ENCODE measurements around the gene CENPM. TPM values are rescaled to one million over a fixed set of nuclear protein-coding genes. Genes with fewer than 3 reads are reported as not detected.

CENPM gene
- total RNA-seq: 10.6 TPM

- ATAC-seq: peak; percentile 89
Observed at GRCh38 chr22:41946629-41947423, at the start of gene CENPM. Gene CENPM (minus strand): TSS chr22:41947152. CDS start chr22:41947076, 76 bp downstream.

DNA sequence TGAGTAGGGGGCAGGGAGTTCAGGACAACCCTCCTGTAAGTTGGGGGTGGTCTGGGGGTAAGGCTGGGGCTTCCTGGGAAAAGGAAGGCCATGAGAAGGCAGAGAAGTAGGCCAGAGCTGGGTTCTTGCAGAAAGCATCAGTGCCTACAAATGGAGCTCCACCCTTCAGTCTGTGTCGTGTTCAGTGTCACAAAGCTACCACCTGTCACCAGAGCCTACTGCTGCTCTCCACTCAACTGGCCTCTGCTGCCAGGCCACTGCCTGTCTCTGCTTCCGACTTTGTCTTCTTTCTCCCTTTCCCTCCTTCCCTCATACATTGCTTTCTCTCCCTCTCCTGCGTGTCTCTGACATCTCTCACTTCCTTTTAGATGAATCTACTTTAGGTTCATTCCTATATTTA, 48.3 kb upstream of the CENPM start:
- ATAC-seq: no peak

GRCh38 chr22:41992496-41992895, 45.5 kb upstream of the CENPM start:
- no peak for ATAC-seq

GRCh38 chr22:41991111-41991510, 44.2 kb upstream of the CENPM start:
- no peak for ATAC-seq

DNA sequence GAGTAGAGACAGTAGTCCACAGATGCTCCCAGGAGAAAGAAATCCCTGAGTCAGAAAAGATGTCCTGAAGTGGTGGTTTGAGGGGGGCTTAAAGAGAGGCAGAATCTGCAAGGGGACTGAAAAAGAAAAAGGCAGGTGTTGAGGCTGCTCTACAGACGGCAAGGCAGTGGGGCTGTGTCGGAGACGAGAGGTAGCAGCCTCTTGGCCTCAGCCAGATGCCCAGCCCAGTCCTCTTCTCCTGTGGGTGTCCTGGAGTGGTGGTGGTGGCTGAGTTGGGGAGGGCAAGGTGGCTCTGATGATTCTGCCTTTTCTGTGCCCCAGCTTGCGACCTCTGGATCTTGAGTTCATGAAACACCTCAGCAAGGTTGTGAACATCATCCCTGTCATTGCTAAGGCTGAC, 42.3 kb upstream of the CENPM start:
- no peak for ATAC-seq

GRCh38 chr22:41987276-41987675, 40.3 kb upstream of the CENPM start:
- no peak for ATAC-seq

DNA sequence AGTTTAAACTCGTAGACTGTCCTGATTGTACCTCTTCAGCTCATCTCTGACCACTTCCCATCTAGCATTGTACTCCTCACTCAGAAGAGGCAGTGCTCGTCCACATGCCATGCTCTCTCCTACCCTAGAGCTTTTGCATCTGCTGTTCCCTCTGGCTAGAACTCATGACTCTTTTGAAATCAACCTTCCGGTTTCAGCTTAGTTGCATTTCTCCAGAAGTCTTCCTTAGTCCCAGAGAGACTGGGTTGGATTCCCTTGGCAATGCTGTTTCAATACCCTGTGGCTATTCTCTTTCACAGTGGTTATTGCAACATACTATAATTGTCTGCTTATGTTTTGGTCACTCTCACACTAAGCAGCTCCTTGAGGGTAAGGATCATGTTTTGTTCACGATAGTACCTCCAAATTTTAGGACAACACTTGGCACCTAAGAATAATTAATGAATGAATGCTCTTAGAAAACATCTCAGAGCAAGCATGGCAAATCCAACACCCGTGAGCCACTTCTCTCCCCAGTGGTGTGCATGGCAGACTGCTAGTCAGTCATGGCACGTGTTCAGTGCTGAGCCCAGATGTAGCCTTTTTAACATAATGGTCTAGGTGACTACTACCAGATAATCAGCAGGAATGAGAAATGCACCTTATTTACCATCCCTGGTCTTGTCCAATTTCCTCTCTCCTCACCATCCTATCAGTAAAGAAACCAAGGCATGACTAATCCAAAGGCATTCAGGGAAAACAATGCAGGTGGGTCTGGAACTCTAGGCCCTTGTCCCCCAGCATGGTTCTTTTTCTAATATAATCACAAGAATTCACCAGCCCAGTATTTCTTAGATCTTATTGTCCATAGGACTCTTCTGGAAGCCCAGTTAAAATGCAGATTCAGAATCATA, 36.8 kb upstream of the CENPM start:
- peak; percentile 10 for ATAC-seq

DNA sequence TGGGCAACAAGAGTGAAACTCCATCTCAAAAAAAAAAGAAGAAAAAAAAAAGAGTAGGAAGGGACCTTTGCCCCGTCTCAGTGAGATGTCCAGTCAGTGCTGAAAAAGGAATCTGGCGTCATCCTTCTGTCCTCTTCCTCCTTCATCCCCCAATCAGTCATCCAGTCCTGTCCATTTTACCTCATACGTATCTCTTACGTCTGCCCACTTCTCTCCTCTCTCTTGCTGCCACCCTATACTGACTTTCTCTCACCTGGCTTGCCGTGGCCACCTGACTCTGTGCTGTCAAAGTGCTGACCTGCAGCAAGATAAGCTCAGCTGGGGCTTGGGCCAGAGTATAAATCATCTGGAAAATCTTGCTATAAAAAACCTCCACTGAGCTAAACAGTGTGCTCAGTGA, 35.9 kb upstream of the CENPM start:
- no peak for ATAC-seq

DNA sequence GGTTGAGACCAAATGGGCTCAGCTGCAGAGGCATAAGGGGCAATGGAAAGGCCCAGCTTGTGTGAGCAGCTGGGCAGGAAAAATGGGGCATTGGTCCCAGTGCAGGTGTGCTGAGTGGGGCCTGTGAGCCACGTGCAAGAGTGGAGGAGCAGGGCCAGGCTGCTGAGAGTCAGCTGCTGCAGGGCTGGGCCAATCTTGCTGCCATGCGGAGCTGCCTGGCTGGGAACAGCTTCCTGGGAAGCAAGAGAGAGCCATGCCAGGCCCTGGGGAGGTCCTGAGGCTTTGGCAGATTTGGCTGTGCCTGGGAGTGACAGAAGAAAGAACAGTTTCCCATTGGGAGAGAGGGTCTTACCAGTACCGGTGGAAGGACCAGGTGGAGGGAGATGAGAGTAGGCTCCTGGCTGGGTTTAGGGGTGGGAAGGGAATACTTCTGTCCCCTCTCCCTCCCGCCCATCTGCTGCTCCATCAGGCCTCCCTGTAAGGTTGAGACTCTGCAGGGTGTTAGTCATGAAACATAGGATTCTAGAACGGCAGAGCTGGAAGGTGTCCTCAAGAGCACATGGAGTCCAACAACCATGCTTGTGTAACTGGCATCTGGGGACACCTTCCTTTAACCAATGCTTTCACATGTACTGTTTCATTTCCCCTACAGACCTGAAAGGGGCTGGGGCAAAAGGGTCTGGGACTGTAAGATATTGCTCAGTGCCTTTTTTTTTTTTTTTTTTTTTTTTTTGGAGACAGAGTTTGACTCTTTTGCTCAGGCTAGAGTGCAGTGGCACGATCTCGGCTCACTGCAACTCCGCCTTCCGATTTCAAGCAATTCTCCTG, 32.7 kb upstream of the CENPM start:
- no peak for ATAC-seq

GRCh38 chr22:41978732-41979131, 31.8 kb upstream of the CENPM start:
- no peak for ATAC-seq

DNA sequence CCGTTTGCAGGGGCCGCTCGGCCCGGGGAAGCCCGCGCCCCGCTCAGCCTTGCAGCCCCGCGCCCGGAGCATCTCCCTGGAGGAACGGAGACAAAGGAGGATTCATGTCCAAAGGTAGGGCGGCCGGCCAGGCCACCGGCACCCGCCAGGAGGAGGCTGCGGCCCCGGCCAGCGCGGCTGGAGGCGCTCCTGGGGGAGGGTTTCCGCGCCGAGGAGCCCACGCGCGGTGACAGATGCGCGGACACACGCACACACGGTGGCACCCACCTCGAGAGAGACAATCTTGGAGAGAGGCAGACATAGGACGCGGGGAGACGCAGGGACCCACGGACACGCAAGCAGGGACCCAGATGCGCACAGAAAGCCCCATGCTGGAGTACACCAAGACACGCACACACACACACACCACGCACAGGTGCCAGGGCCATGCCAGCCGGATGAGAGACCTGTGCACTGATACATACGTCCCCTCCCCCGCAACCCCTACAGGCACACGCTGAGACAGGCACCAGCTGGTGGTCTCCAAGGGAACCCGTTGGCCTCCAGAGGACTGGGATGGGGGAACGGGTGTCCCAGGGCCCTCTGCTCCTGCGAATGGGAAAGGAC, 30.1 kb upstream of the CENPM start:
- no peak for ATAC-seq

DNA sequence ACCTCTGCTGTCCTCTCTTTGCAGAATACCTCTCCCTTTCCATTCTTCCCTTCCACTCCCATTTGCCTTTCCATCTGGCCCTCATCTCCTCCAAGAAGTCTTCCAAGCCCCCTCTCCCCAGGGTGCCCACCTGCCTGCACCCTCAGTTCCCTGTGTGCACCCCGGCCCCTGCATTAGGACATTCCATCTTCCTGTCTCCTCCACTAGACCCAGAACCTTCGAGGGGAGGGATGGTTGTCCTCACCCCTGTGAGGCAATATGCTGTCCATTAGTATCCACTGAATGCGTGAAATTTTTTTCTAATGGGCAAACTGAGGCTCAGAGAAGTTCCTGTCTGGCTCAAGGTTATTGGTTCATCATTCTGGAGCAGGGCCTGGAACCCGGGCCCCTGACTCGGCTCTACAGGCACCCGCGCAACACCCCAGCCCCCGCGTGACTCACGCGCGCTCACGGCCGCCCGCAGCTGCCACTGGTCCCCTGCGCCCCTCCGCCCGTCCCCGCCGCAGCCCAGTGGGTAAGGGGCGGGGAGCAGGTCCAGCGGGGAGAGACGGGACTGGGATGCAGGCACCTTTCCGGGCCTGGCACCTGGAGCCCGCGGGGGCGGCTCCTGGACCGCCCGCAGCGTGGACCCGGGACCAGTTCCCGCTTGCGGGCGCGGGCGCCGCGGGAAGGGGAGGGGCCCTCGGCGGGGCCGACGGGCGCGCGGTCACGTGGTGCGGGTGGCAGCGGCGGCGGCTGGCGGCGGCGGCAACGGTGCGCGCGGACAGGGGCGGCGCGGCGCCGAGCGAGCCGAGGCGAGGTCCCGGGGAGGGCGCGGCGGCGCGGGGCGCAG, 29.3 kb upstream of the CENPM start:
- ATAC-seq: peak; percentile 29

DNA sequence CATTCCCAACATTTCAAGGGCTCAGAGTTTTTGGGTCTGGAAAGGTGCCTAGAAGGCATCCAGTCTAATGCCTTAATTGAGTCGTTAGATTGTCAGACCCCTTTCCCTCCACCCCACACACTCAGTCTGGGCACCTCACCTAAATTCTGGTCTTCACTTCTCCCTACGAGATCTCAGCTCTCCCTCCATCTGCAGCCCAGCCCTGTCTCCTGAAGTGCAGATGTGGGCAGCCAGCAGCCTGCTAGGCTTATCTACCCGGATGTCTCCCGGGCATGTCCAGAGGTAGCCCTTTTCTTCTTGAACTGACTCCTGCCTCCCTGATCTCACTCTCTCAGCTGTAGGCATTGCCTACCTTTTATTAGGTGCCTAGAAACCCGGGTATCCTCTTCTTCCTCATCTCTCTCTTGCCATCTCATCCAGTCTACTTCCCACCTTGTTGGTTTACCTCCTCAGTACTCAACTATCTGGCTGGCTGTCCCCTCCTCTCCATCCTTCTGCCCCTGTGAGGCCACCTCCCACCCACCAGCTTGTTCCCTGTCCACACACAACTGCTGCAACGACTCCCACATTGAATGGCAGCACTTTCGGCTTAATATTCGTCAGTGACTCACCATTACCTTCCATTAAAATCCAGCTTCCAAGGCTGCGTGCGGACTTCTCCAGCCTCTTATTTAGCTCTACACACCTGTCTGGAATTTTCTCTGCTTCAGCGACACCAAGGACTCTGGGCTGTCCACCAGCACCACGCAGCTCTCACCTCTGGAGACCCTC, 28.5 kb upstream of the CENPM start:
- no peak for ATAC-seq

- no peak for ATAC-seq
Observed at GRCh38 chr22:41974691-41975290, 27.8 kb upstream of the CENPM start.

GRCh38 chr22:41971431-41971830, 24.5 kb upstream of the CENPM start:
- no peak for ATAC-seq

- ATAC-seq: no peak
Observed at GRCh38 chr22:41970601-41971000, 23.6 kb upstream of the CENPM start.

GRCh38 chr22:41969110-41969646, 22.2 kb upstream of the CENPM start, which contains the start of gene SEPTIN3:
Gene SEPTIN3 (plus strand): TSS chr22:41969443. CDS start chr22:41971493, 2,050 bp downstream.
- ATAC-seq: no peak

DNA sequence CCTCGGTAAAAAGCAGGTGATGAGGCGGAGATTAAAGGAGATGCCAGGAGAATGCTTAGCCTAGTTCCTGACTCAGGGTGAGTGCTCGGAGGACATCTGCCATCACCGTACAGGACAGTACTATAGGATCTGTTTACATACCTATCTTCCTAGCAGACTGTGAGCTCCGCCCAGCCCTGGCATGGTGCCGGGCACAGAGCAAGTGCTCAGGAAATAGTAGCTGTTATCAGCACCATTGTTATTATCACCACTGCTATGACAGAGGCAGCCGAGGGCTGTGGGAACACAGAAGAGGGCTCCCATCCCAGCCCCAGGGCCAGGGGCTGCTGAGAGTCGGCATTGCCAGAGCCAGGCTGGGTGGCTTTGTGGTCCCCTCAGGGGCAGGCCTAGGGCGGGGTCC, 21.6 kb upstream of the CENPM start:
- ATAC-seq: no peak

GRCh38 chr22:41966607-41967240, 19.8 kb upstream of the CENPM start:
- peak; percentile 78 for ATAC-seq

Measured in esophagus mucosa (tissue), 1 donor.